GM19099 (cell line): ENCODE results near the gene TBCA.

Experiments used
- POLR2A ChIP-seq: IDR thresholded peaks from 3 replicates; pipeline ENCODE4 v1.6.1; 2011; ENCODE audit warnings: low read depth; ENCODE audit not compliant: insufficient read length; ENCODE audit errors: extremely low read depth

Gene TBCA

GRCh38 chr5:77642738-77643653 lies 133.1 kb downstream of the TBCA start:
- no peak for TF ChIP-seq POLR2A

- no peak for TF ChIP-seq POLR2A
Measured at GRCh38 chr5:77641963-77642737, 134.0 kb downstream of the TBCA start.

GRCh38 chr5:77641397-77641943 lies 134.7 kb downstream of the TBCA start:
- TF ChIP-seq POLR2A, result no peak
